GM21367 (cell line): Measurements from ENCODE around the gene THRB.

ENCODE experiments used
- ATAC-seq: cut with Tn5 transposase; IDR thresholded peaks from one replicate; pipeline ENCODE4 v1.9.1; 2021; ENCODE audit not compliant: unreplicated experiment

Gene THRB

GRCh38 chr3:24286405-24286804 lies 208.2 kb downstream of the THRB start:
- no peak for ATAC-seq

- no peak for ATAC-seq
Measured at GRCh38 chr3:24278543-24278942, 216.1 kb downstream of the THRB start.

GRCh38 chr3:24273491-24273890 lies 221.2 kb downstream of the THRB start:
- no peak for ATAC-seq

GRCh38 chr3:24272875-24273274 lies 221.8 kb downstream of the THRB start:
- ATAC-seq: no peak

- no peak for ATAC-seq
Measured at GRCh38 chr3:24272408-24272807, 222.2 kb downstream of the THRB start.

- no peak for ATAC-seq
Measured at GRCh38 chr3:24271228-24271627, 223.4 kb downstream of the THRB start.

- no peak for ATAC-seq
Measured at GRCh38 chr3:24270744-24271143, 223.9 kb downstream of the THRB start.

- no peak for ATAC-seq
Measured at GRCh38 chr3:24270204-24270691, 224.4 kb downstream of the THRB start.

GRCh38 chr3:24264748-24265158 lies 229.9 kb downstream of the THRB start:
- peak; percentile 93 for ATAC-seq

GRCh38 chr3:24264011-24264410 lies 230.6 kb downstream of the THRB start:
- no peak for ATAC-seq

GRCh38 chr3:24263069-24263668 lies 231.5 kb downstream of the THRB start:
- ATAC-seq: no peak

GRCh38 chr3:24261521-24261920 lies 233.1 kb downstream of the THRB start:
- no peak for ATAC-seq

GRCh38 chr3:24259901-24260512 lies 234.6 kb downstream of the THRB start:
- no peak for ATAC-seq

- no peak for ATAC-seq
Measured at GRCh38 chr3:24258727-24259600, 235.7 kb downstream of the THRB start.

GRCh38 chr3:24258260-24258659 lies 236.4 kb downstream of the THRB start:
- no peak for ATAC-seq

- ATAC-seq: no peak
Measured at GRCh38 chr3:24255414-24255813, 239.2 kb downstream of the THRB start.

GRCh38 chr3:24254649-24255048 lies 240.0 kb downstream of the THRB start:
- ATAC-seq: no peak

- ATAC-seq: no peak
Measured at GRCh38 chr3:24253336-24253735, 241.3 kb downstream of the THRB start.

GRCh38 chr3:24249523-24249922 lies 245.1 kb downstream of the THRB start:
- ATAC-seq: no peak

GRCh38 chr3:24245056-24245455 lies 249.6 kb downstream of the THRB start:
- no peak for ATAC-seq

- ATAC-seq: no peak
Measured at GRCh38 chr3:24244491-24244890, 250.2 kb downstream of the THRB start.
